Measurements from ENCODE around the gene METAP1D.
"Not testable (repeated sequence)": the region's sequence is repeated elsewhere in the genome, so short reads cannot be mapped to it uniquely, and the experiment has no call there.

METAP1D gene

DNA sequence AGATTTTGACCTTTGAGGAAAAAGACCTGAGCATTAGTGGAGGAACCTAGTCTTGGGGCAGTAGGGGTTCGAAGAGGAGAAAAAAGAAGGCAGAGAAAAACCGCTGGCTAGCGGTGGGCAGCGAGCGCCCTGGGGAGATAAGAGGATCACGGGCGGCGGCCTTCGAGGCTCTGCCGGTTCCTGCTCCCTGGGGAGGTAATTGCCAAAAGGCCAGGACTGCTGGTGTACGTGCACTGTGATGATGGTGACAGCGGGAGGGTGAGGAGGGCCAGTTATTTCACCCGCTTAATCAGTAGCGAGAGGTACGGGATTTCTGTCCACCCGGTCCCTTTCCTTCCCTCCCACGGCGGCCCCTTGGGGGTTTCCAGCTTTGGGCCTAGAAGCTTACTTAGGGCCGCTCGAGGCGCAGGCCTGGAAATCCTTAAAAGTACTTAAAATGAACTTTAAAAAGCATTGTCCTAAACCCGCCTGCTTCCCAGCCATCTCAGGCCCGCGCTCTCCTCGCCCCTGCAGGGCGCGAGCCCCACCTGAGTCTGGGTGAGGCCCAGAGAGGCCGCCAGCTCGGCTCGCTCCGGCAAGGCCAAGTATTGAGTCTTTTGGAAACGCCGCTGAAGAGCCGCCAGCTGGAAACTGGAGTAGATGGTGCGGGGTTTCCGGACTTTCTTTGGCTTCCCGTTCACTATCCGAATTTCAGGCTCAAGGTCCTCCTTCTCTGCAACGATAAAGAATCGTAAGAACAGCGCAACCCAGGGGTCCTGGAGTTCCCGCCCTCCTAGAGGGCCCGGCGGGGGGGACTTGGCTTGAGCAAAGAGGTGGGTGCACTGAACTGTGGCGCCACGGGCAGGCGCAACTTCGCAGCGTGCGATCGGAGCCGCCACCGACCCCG, 101.4 kb downstream of the METAP1D start:
- in situ Hi-C loops (cut with HindIII; ENCODE audit: low sequenced_read_pairs), result no loop called here

- in situ Hi-C loops (cut with HindIII; ENCODE audit: low sequenced_read_pairs), result no loop called here
Measured at GRCh38 chr2:172101821-172102390, 102.2 kb downstream of the METAP1D start.

- in situ Hi-C loops (cut with HindIII; ENCODE audit: low sequenced_read_pairs), result no loop called here
Measured at GRCh38 chr2:172102391-172103359, 102.9 kb downstream of the METAP1D start, which contains the start of gene DLX2. DLX2 (minus strand) TSS chr2:172102900; CDS start chr2:172102538, 362 bp downstream.

DNA sequence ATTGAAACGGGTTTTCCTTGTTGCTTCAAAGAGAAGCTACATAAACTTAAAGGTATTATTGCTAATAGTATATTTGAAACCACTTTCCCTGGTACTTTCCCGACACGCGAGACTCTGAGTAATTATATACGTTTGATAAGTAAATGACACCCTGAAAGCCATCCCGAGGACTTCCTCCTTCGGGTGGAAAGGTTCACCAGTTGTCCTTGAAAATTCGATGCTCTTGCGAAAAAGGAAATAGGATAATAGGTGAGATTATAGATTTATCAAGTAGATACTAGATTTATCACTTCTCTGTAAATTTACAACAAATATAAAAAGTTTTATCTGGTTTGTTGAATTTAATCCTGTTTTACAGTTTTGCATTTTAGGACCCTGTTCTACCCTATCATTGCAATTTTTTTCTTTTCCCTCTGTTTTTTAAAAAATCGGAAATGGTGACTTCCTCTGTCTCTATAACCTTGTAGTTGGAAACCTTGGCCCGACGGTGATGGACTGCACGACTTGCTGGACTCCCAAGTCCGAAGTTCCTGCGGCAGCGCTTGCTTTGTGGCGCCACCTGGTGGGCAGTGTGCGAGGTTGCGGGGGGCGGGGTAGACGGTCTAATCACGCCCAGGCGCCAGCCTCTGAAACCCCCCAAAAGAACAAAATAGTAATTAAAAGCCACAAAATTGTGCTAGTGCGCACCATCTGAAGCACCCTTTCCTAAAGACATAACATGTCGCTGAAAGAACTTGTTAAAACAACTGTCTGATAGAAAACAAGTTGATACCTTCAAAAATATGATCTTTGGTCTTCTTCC, 103.9 kb downstream of the METAP1D start:
- in situ Hi-C loops (cut with HindIII; ENCODE audit: low sequenced_read_pairs), result no loop called here

DNA sequence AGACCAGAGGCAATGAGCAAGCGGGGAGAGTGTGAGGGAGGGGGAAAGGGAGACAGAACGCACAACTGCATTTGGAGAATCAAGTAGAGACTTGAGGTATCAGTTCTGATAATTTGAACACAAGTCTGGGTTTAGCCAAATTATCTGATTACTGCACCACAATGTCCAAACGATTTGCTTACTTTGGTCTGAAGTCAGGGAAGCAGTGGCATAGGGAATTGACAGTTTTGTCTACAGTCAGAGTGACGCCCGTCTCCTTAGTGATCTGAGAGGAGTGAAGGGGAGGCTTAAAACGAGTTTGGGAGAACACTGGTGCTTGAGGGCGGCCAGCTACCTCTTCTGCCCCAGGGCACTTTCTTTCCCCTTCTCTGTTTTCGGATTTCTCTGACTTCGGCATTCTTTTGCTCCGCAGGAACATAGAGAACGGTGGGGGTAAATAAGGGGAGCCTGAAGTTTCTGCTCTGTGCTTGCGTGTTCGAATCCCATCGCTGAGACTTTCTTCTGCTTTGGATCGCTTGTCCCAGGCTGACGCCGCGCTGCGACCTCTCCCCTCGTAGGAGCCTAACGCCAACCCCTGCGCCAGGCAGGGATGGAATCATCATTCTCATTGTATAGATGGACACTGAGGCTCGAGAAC, 105.8 kb downstream of the METAP1D start:
- in situ Hi-C loops (cut with HindIII; ENCODE audit: low sequenced_read_pairs), result no loop called here

- in situ Hi-C loops (cut with HindIII; ENCODE audit: low sequenced_read_pairs), result no loop called here
Measured at GRCh38 chr2:172106108-172106961, 106.6 kb downstream of the METAP1D start.

- in situ Hi-C loops (cut with HindIII; ENCODE audit: low sequenced_read_pairs), result no loop called here
Measured at GRCh38 chr2:172107690-172108586, 108.2 kb downstream of the METAP1D start.

DNA sequence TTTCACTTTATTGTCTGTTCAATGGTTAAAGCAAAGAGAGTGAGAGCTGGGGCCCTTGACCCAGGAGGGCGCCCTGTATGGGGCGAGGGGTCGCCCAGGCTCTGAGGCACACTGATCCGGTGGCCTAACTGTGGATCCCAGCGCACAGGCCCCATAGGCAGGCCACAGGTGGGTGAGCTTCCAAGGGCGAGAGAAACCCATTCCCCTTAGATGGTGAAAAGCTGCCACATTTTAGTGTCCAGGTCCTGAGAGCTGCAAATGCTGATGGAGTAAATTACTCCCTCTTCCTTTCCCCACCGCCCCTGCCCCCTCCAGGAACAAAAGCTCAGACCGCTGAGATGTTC, 108.8 kb downstream of the METAP1D start:
- in situ Hi-C loops (cut with HindIII; ENCODE audit: low sequenced_read_pairs), result no loop called here

DNA sequence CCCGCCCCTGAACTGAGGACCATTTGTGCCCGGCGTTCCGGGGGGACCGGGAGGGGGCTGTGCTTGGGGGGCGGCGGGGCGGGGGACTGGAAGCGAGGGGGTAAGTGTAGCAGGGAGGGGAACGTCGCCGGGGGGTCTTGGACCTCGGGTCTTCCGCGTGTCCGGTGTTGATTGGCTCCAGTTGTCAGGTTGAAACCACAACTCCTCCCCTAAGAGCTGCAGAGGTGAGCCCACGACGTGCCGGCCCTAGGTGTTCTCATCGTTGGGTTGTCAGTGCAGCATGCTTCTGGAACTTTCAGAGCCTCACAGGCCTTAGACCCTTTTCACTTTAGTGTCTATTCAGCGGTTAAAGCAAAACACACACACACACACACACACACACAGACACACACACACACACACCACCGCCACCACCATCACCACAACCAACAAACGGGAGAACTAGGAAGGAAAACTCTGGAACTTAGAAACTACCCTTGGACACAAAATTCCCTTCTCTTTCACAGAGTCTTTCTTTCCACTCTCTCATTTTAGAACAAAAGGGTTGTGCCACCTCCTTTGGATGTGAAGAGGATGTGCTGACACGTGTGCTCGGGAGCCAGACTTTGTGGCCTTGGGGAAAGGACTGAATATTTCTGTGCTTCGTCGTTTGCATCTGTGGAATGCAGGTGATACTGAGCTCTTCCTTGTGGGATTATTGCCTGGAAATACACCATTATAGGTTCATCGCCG, 109.7 kb downstream of the METAP1D start:
- in situ Hi-C loops (cut with HindIII; ENCODE audit: low sequenced_read_pairs), result no loop called here

GRCh38 chr2:172109988-172110811, 110.4 kb downstream of the METAP1D start:
- in situ Hi-C loops (cut with HindIII; ENCODE audit: low sequenced_read_pairs), result no loop called here

- in situ Hi-C loops (cut with HindIII; ENCODE audit: low sequenced_read_pairs), result no loop called here
Measured at GRCh38 chr2:172113617-172114016, 113.9 kb downstream of the METAP1D start.

- in situ Hi-C loops (cut with HindIII; ENCODE audit: low sequenced_read_pairs), result not testable (repeated sequence)
Measured at GRCh38 chr2:172114176-172114575, 114.4 kb downstream of the METAP1D start.

- in situ Hi-C loops (cut with HindIII; ENCODE audit: low sequenced_read_pairs), result no loop called here
Measured at GRCh38 chr2:172114579-172114978, 114.8 kb downstream of the METAP1D start.

- in situ Hi-C loops (cut with HindIII; ENCODE audit: low sequenced_read_pairs), result no loop called here
Measured at GRCh38 chr2:172116107-172116506, 116.4 kb downstream of the METAP1D start.

- in situ Hi-C loops (cut with HindIII; ENCODE audit: low sequenced_read_pairs), result no loop called here
Measured at GRCh38 chr2:172119089-172119488, 119.3 kb downstream of the METAP1D start.

DNA sequence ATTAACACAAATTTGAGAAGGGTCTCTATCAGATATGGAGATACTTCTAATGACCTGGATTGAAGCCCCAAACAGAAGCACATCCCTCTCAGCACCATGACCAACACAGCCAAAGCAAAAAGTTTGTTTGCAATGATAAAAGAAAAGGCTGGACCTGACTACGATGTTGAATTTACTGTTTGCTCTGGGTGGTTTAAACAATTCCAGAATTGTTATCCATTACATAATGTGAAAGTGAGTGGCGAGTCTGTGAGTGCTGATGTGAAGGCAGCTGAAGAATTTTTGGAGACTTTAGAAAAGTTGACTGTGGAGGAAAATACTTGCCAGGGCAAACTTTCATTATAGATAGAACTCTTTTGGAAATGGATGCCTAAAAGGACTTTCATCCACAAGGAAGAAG, 120.4 kb downstream of the METAP1D start:
- in situ Hi-C loops (cut with HindIII; ENCODE audit: low sequenced_read_pairs), result no loop called here

DNA sequence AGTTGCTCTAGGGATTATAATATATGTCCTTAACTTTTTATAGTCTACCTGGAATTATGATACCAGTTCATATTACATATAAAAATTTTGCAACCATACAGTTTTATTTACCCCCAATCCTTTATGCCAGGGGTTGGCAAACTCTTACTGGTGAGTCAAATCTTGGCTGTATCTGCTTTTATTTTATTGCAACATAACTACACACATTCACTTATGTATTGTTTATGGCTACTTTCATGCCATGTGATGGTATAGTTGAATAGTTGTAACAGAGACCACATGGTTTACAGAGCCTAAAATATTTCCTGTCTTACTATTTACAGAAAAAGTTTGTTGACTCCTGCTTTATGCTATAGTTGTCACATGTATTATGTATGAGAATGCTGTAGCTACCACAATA, 128.7 kb downstream of the METAP1D start:
- in situ Hi-C loops (cut with HindIII; ENCODE audit: low sequenced_read_pairs), result no loop called here

All from DLD1 (cell line).